Renal pelvis (tissue), 4 donors: ENCODE results near the gene SAMD3. TPM values are rescaled to one million over a fixed set of nuclear protein-coding genes. Genes with fewer than 3 reads are reported as not detected.
"Not testable (repeated sequence)": the region's sequence is repeated elsewhere in the genome, so short reads cannot be mapped to it uniquely, and the experiment has no call there.

Experiments
- DNase-seq: peaks from one replicate; pipeline ENCODE4 v3.0.0-alpha.2; 2013
- polyA plus RNA-seq, 3 donors: library from polyadenylated mRNA; unstranded; fragments of 120-200 nt; gene quantifications; one replicate each; pipeline ENCODE4 v1.2.1, GENCODE V29; 2013; ENCODE audit not compliant: insufficient read length in 3 of 3

The SAMD3 gene
- polyA plus RNA-seq, 3 donors = 0.64 to 1.0 (median 0.90) TPM

DNA sequence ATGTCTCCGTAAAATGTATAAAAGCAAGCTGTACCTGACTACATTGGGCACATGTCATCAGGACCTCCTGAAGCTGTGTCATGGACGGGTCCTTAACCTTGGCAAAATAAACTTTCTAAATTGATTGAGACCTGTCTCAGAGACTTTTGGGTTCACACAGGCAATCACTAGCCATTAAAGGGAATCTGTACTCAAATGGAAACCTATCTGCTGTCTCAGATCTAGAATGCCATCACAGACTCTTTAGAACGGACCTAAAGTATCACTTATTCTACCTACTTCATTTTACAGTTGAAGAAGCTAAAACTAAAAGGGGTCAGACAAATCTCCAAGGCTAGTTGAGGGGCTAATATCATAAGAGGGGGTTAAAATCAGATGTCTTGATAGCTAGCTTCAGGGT, 11.1 kb downstream of the SAMD3 start:
- no peak for DNase-seq

- DNase-seq = no peak
Observed at GRCh38 chr6:130207979-130208649, 14.6 kb downstream of the SAMD3 start.

- no peak for DNase-seq
Observed at GRCh38 chr6:130206479-130206878, 16.3 kb downstream of the SAMD3 start.

GRCh38 chr6:130204322-130204721, 18.4 kb downstream of the SAMD3 start:
- no peak for DNase-seq

DNA sequence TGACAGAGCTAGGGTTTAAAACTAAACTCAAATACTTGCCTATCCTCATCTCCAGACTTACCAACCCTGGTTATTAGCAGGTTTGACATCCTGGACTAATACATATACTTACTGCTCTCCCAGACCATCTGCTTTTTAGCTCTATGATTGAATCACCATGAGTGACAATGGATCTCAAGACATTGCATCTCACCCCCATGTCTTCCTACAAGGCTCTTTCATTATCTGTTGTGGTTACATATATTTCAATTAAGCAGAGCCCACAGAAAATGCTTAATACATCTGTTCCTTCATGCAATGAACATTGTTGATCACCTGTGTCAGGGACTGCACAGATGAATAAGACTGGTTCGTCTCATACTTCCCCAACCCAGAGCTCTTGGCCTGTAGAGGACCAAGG, 19.4 kb downstream of the SAMD3 start:
- DNase-seq = no peak

- DNase-seq = no peak
Observed at GRCh38 chr6:130202782-130203181, 20.0 kb downstream of the SAMD3 start.

DNA sequence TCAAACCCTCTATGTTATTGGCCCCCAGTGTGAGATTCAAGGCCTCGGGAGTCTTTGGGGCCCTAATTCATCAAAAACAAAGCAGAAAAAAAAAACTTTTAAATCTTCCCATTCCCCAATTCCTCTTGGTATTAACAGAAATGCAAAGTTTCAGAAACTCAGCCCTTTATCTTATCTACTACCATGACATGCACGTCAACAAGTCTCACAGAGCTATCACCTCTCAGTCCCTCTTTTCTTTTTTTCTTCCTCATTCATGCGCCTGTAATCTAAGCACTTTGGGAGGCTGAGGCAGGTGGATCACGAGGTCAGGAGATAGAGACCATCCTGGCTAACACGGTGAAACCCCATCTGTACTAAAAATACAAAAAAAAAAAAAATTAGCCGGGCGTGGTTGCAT, 22.7 kb downstream of the SAMD3 start:
- DNase-seq = no peak

DNA sequence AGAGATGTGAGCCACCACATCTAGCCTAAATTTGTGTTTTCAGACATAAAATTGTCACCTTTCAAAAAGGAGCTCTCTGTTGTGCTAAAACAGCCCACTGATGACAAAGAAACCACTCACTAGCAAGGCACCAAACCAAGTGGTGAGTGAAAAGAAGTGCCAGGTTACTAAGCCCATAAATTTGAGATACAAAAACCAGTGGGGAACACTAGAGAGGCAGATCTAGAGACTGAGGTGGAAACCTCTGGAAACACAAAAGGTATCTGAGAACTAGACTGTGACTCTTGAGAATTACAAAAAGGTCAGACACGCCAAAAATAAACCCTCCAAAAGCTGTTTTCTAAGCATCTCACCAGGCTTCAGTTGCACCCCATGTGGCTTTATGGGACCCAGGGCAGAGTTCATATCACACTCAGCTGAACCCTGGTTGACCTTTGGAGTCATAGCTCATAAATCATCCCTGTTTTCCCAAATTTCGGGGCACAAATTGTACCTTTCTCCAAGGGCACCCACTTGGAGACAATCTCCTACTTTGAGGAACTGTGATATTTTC, 24.2 kb downstream of the SAMD3 start:
- no peak for DNase-seq

DNA sequence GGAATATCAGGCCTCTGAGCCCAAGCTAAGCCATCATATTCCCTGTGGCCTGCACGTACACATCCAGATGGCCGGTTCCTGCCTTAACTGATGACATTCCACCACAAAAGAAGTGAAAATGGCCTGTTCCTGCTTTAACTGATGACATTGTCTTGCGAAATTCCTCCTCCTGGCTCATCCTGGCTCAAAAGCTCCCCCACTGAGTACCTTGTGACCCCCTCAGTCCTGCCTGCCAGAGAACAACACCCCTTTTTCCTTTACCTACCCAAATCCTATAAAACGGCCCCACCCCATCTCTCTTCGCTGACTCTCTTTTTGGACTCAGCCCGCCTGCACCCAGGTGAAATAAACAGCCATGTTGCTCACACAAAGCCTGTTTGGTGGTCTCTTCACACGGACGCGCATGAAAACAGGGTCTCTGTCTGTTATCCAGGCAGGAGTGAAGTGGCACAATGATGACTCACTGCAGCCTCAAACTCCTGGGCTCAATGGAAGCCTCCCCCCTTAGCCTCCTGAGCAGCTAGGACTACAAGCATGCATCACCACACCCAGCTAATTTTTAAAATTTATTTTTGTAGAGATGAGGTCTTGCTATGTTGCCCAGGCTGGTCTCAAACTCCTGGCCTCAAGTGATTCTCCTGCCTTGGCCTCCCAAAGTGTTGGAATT, 24.8 kb downstream of the SAMD3 start:
- DNase-seq = not testable (repeated sequence)

DNA sequence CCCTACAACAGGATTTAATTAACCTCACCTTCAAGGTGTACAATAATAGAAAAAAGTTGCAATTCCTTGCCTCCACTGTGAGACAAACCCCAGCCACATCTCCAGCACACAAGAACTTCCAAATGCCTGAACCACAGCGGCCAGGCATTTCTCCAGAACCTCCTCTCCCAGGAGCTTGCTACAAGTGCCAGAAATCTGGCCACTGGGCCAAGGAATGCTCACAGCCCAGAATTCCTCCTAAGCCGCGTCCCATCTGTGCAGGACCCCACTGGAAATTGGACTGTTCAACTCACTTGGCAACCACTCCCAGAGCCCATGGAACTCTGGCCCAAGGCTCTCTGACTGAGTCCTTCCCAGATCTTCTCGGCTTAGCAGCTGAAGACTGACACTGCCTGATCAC, 28.3 kb downstream of the SAMD3 start:
- DNase-seq = not testable (repeated sequence)

DNA sequence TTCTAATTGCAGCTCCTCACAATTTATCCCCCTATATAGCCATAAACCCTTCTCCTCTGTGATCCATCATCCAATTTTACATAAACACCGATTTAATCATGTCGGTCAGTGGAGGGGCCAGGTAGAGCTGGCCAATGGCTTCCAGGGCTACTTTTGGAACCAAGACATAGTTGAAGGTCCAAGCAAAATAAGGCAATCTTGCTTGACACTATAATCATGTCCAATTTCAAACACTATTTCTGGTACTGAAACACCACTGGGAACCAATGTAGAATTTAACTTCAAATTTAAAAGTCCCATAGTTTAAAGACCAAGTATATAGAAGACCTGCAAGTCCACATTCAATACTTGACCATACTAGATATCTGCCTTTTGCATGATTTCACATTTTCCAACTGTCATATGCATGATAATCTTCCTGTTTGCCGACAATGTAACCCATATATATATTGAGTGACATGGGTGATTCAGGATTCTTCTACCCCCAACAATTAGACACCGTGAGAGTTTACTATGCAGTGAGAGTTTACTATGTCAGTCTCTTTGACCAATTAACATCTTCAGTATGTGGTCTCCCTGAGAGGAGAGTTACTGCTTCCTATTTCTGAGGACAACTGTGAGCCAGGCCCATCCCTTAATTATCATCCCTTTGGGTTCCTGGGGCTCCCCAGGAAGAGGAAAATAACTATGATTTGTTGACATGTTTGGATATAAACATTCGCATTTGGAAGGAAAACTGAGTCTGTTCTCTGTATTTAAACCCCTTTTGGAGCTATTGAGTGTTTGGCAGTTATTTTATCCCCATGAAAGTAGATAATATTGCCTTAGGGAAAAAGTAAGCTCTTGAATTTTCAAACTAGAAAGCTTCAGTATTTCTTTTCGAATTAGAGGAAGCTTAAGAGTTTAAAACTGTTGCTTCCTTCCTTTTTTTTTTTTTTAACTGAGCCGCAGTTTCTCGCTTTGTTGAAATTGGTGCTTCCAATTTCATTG, 31.8 kb downstream of the SAMD3 start:
- no peak for DNase-seq

DNA sequence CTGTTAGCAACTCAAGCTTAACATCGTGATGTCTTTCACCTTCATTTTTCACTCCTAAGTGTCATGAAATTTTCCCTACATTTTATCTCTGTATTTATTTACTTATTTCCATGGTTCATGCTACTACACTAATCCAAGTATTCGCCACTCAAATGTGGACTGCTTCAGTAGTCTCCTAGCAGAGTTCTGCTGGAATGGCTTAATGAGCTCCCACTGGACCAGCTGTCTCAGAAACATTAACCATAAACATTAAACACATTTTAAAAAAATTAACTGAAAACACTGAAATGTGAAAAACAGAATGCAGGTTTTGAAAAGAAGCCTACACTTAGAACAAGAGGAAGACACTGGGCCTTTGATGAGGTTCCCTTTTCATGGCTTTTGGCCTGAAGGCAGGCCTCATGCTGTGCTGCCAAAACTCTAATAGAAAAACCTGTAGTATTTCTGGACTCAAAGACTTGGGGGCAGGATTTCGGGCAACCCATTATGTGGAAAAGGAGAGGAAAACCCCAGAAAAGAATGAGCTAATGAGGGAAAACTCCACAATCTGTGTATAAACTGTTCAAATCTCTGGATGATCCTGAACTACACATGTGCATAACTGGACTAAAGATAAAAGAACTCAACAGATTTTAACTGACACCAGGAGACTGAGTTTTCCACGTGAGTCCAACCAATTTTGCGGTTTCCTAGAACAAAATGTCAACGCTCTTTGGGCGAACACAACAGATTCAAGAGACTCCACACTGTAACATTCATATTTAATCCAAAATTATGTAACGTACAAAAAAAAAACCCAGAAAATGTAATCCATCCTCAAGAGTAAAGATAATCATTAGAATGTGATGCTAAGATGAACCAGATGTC, 33.0 kb downstream of the SAMD3 start:
- DNase-seq = no peak

- DNase-seq = no peak
Observed at GRCh38 chr6:130188207-130188899, 34.4 kb downstream of the SAMD3 start.

DNA sequence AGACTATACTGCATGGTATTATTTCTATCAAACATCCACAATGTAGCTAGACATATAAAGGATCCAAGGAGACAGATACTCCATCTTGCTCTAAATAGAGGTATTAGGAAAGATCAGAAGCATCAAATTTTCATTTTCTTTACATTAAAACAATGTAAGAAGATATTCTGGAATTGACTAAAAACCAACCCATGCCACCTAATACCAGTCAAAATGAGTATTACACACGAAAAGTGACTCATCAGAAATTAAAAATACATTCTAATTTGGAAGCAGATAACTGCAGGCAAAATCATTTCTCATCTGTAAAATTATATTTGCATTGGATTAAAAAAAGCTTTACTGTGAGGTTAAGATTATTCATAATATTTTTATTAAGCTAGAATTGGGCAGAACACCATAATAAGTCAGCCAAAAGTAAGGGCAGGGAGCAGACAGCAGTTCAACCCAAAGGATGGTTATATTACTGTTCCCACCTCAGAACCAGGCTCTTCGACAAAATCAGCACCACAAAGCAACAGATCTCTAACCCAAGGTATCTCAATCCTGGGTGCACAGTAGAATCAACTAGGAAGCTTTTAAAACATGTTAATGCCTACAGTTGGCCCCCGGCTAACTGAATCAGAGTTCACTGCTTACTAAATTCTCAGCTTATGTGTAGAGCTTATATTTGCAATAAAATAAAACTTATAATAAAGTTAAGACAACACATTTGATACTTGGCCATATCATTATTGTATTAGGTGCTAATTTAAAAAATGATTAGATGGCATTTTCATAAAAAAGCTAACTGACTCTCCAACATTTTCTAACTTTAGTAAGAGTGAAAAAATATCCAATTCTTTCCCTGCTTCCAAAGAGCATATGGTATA, 35.2 kb downstream of the SAMD3 start:
- no peak for DNase-seq

GRCh38 chr6:130185658-130186057, 37.1 kb downstream of the SAMD3 start:
- DNase-seq = no peak

GRCh38 chr6:130183271-130184222, 39.2 kb downstream of the SAMD3 start:
- no peak for DNase-seq

GRCh38 chr6:130182466-130182865, 40.3 kb downstream of the SAMD3 start:
- no peak for DNase-seq

- DNase-seq = no peak
Observed at GRCh38 chr6:130178692-130179091, 44.1 kb downstream of the SAMD3 start.
